Heart left ventricle (tissue), 13 donors: ENCODE measurements around the gene ABCB9.

Source experiments
- POLR2A ChIP-seq, 2 donors: fragments of 450-650 bp; IDR thresholded peaks; one replicate each; pipeline ENCODE4 v1.6.1; 2017; ENCODE audit warnings: antibody characterized with exemption in 2 of 2, mild to moderate bottlenecking in 2 of 2, moderate library complexity in 2 of 2
- TF ChIP-seq, protein P1 (sequence below), 12 donors: fragments of 200-600 bp; sonication (generic) in 4 of 12; IDR thresholded peaks; one replicate each; pipeline versions ENCODE4 v1.5.0 to v1.8.0; 2018 to 2022; ENCODE audit warnings: antibody characterized with exemption in 12 of 12, mild to moderate bottlenecking in 5 of 12
- donor health status: ischemic (EF 13 %, LVEDD 7.1; RV severe dilation, severe dysfunction).
- donor health status: DM: no; HTN: yes; CAD: no.
- donor health status: DM: no; HTN: no; CAD: no.
- donor health status: ischemic (EF 25% LVEDD 6.9; RV normal size, moderate dysfunction).
- donor health status: ischemic (EF 25% LVEDD 5.7; RV mildly dilated, moderate dysfunction).
- donor health status: ischemic (EF 35%, LVEDD 5.7; RV mildly dilated, moderate dysfunction).
- donor health status: nonischemic (EF 11% LVEDD 7.7; RV severe dilation, severe dysfunction).
- donor health status: DM: yes; HTN: yes; CAD: no.
- donor health status: PGD.
- donor health status: ischemic (EF 29% LVEDD 5.4; RV normal size, mild dysfunction).
- donor health status: nonischemic (EF 23%, LVEDD 6.1; RV moderate dilation, normal function).

DNA sequence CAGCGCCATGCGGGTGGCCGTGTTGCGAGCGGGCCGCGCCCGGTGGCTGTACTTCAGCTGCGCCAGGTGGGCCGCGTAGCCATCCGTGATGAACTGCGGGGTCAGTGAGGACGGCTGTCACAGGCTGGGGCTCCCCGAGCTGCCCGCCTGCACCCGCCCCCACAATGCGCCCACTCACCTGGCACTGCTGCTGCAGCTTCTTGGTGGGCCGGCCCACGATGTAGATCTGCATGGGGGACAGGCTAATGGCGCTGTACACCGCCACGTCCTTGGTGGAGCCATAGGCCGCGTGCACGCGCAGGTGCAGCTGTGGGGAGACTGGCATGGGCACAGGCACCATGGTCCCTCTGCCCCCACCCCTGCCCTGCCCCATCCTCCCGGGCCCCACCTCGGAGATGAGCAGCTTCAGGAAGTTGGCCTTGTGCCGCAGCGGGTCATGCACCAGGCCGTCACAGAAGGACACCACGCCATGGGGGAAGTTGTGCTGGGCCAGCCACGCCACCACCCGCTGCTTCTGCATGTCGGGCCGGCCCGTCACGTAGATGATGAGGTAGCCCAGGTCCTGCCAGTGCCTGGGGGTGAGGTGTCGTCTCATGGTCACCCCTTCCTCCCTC lies 20.1 kb upstream of the ABCB9 start:
- TF ChIP-seq, protein P1, sequence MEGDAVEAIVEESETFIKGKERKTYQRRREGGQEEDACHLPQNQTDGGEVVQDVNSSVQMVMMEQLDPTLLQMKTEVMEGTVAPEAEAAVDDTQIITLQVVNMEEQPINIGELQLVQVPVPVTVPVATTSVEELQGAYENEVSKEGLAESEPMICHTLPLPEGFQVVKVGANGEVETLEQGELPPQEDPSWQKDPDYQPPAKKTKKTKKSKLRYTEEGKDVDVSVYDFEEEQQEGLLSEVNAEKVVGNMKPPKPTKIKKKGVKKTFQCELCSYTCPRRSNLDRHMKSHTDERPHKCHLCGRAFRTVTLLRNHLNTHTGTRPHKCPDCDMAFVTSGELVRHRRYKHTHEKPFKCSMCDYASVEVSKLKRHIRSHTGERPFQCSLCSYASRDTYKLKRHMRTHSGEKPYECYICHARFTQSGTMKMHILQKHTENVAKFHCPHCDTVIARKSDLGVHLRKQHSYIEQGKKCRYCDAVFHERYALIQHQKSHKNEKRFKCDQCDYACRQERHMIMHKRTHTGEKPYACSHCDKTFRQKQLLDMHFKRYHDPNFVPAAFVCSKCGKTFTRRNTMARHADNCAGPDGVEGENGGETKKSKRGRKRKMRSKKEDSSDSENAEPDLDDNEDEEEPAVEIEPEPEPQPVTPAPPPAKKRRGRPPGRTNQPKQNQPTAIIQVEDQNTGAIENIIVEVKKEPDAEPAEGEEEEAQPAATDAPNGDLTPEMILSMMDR (IDR thresholded peaks at IDR 0.05), result no peak
- no peak for TF ChIP-seq POLR2A (IDR thresholded peaks at IDR 0.05)
